Breast epithelium (tissue), 3 donors: Measurements from ENCODE around the gene PAPPA.

Source experiments
- POLR2A ChIP-seq: fragments of 450-650 bp; IDR thresholded peaks from one replicate; pipeline ENCODE4 v1.6.1; 2016; ENCODE audit warnings: antibody characterized with exemption, mild to moderate bottlenecking, moderate library complexity
- TF ChIP-seq, protein P1 (sequence below), 3 donors: fragments of 450-650 bp; IDR thresholded peaks; one replicate each; pipeline ENCODE4 v1.5.1; 2016 to 2017; ENCODE audit warnings: antibody characterized with exemption in 3 of 3, mild to moderate bottlenecking in 3 of 3, moderate library complexity in 3 of 3

DNA sequence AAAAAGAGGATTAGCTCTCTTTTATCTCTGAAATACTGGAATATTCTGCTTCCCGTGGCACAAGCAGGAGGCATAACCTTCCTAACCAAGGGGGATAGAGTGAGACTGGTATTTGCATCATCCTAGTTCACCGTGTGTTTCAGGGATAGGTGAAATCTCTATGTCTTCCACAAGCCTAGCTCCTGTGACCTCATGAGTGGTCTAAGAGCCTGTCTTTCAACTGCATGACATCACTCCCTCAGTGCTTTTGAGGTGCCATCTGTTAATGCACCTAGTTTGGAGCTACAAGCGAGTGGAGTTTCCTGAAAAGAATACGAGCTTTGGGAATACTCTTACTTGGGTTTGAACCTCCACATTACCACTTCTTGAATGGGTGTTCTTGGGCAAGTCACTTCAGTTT, 181.8 kb downstream of the PAPPA start:
- no peak for TF ChIP-seq POLR2A
- TF ChIP-seq, protein P1, sequence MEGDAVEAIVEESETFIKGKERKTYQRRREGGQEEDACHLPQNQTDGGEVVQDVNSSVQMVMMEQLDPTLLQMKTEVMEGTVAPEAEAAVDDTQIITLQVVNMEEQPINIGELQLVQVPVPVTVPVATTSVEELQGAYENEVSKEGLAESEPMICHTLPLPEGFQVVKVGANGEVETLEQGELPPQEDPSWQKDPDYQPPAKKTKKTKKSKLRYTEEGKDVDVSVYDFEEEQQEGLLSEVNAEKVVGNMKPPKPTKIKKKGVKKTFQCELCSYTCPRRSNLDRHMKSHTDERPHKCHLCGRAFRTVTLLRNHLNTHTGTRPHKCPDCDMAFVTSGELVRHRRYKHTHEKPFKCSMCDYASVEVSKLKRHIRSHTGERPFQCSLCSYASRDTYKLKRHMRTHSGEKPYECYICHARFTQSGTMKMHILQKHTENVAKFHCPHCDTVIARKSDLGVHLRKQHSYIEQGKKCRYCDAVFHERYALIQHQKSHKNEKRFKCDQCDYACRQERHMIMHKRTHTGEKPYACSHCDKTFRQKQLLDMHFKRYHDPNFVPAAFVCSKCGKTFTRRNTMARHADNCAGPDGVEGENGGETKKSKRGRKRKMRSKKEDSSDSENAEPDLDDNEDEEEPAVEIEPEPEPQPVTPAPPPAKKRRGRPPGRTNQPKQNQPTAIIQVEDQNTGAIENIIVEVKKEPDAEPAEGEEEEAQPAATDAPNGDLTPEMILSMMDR (IDR thresholded peaks at IDR 0.05): no peak
